Astrocyte (in vitro differentiated cells and primary cell): ENCODE measurements around the gene CKLF.

Experiments used
- EZH2 ChIP-seq: IDR thresholded peaks from 2 replicates; pipeline ENCODE4 v1.6.1; 2012; ENCODE audit warnings: mild to moderate bottlenecking, low read length, inconsistent platforms; ENCODE audit not compliant: insufficient read depth
- TF ChIP-seq, protein P1 (sequence below): IDR thresholded peaks from 2 replicates; pipeline ENCODE4 v1.5.1; 2011; ENCODE audit warnings: low read depth, mild to moderate bottlenecking, inconsistent platforms, low read length, moderate library complexity; ENCODE audit not compliant: insufficient read depth

DNA sequence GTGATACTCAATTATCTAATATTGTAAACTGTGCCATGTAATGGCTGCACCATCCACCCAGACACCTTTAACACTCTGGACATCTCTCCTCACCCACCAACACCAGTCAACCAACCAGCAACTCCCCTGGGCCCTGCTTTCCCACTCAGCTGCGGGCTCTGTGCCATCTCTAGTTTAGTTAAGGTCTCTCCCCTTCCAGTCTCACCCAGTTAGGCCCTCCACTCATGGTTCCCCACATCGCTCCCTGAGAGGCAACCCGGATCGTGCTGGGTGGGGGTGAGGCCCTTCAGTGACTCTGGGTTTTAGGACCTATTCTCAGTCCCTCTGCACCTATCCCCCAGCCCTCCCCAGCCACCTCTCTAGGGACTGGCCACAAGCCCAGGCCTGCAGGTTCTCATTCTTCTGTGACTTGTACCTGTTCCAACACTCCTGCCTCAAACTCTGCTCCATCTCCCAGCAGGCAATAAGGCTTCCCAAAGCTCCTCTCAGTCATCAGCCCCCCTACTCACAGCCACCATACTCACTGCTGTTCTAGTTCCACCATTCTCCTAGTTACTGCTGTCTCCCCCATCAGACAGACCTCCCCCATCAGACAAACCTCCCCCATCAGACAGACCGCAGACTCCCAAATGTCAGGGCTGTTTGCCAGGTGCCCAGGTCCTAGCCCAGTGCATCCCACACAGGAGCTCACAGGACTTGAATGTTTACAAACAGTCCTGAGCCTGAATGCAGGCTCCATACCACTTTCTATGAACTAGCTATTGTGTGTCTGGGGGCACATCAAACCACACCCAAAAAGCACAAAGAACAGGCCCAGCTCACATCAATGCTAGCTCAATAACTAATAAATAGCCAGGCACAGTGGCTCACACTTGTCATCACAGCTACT is 5.0 kb upstream of the CKLF start:
- TF ChIP-seq EZH2: no peak
- TF ChIP-seq, protein P1, sequence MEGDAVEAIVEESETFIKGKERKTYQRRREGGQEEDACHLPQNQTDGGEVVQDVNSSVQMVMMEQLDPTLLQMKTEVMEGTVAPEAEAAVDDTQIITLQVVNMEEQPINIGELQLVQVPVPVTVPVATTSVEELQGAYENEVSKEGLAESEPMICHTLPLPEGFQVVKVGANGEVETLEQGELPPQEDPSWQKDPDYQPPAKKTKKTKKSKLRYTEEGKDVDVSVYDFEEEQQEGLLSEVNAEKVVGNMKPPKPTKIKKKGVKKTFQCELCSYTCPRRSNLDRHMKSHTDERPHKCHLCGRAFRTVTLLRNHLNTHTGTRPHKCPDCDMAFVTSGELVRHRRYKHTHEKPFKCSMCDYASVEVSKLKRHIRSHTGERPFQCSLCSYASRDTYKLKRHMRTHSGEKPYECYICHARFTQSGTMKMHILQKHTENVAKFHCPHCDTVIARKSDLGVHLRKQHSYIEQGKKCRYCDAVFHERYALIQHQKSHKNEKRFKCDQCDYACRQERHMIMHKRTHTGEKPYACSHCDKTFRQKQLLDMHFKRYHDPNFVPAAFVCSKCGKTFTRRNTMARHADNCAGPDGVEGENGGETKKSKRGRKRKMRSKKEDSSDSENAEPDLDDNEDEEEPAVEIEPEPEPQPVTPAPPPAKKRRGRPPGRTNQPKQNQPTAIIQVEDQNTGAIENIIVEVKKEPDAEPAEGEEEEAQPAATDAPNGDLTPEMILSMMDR: no peak
